HG03108 (cell line): ENCODE data around the gene CTRB2.
"Not testable (repeated sequence)": the region's sequence is repeated elsewhere in the genome, so short reads cannot be mapped to it uniquely, and the experiment has no call there.

Experiments used
- ATAC-seq: cut with Tn5 transposase; IDR thresholded peaks from one replicate; pipeline ENCODE4 v1.9.1; 2021; ENCODE audit warnings: moderate library complexity; ENCODE audit not compliant: unreplicated experiment

Gene CTRB2

GRCh38 chr16:75227361-75228142 lies 20.6 kb upstream of the CTRB2 start:
- ATAC-seq, result no peak

- ATAC-seq, result no peak
Measured at GRCh38 chr16:75226550-75227360, 19.8 kb upstream of the CTRB2 start.

GRCh38 chr16:75225678-75226515 lies 18.9 kb upstream of the CTRB2 start:
- ATAC-seq, result no peak

DNA sequence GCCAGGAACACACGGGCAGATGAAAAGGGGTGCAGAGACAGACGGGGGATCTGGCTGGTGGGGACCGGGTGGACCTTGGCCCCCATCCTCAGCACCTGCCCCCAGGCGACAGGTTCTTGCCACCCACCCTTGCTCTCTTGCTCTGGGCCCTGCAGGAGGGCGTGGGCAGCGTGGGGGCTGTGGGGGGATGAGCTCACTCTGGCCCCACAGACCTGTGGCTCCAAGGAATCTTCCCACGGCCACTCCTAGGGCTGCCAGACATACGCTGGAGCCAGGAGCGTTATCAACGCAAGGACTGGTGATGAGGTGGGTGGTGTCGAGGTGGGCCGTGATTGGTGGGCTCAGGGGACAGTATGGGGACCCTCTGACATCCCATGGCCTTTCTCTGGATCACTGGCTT lies 18.1 kb upstream of the CTRB2 start:
- ATAC-seq, result no peak

GRCh38 chr16:75224306-75225082 lies 17.5 kb upstream of the CTRB2 start:
- no peak for ATAC-seq

GRCh38 chr16:75223129-75223528 lies 16.2 kb upstream of the CTRB2 start:
- not testable (repeated sequence) for ATAC-seq

GRCh38 chr16:75222271-75222783 lies 15.4 kb upstream of the CTRB2 start:
- no peak for ATAC-seq

GRCh38 chr16:75219838-75220237 lies 12.9 kb upstream of the CTRB2 start:
- no peak for ATAC-seq

GRCh38 chr16:75219088-75219487 lies 12.1 kb upstream of the CTRB2 start:
- ATAC-seq, result no peak

DNA sequence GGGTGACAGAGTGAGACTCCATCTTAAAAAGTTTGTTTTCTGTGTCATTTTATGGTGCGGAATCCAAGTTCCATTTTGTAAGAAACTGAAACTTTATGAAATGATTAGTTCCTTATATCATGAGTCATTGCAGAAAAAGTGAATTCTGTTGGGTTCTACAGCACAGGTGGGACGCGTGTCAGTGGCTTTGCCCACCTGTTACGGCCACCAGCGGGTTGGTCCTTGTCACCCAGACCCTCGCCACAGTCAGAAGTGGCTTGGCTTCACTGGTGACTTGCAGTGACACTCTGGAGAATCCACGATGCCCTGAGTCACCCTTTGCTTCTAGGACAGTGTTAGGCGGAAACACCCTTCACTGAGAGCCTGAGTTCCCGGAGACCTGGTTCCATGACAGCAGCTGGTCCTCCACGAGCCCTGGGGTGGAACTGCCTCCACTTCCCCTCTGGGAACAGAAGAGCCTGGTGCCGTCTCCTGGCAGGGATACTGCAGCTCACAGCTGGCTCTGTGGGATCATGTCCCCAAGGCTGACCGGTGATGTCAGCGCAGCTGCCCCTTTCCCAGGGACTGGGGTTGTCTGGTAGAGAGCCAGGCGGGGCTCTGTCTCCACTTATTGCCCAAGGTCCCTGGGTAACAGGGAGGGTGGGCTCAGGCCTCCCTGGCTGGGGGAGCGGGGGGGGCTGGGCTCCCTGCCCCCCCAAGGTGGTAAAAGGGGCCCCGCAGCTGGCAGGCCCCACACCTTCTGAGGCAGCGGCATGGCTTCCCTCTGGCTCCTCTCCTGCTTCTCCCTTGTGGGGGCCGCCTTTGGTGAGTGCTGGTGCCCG lies 11.5 kb upstream of the CTRB2 start, which contains the start of gene CTRB1:
TSS of gene CTRB1 (plus strand) at position 733 of the 821 bp plus-strand sequence. CDS start at position 753, 20 bp downstream.
- no peak for ATAC-seq

DNA sequence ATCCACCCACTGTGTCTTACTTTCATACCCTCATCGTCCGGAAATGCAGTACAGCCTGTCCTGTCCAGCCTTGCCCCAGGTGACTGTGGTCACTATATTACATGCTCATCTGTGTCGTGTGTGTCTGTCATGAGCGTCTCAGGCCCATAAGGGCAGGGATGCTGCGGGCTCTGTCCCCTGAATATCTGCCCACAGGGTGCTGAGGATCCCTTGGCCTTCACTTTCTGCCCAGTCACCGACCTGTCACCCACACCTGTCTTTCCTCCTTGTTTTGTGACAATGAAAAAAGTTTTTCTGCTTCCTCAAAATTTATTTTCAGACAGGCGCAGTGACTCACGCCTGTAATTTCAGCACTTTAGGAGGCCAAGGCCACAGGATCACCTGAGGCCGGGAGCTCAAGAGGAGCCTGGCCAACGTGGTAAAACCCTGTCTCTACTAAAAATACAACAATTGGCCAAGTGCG lies 10.5 kb upstream of the CTRB2 start:
- no peak for ATAC-seq

GRCh38 chr16:75216576-75216975 lies 9.6 kb upstream of the CTRB2 start:
- ATAC-seq, result no peak

- ATAC-seq, result no peak
Measured at GRCh38 chr16:75216127-75216526, 9.2 kb upstream of the CTRB2 start.

- not testable (repeated sequence) for ATAC-seq
Measured at GRCh38 chr16:75211286-75211685, 4.3 kb upstream of the CTRB2 start.

GRCh38 chr16:75209944-75210343 lies 3.0 kb upstream of the CTRB2 start:
- ATAC-seq, result no peak

DNA sequence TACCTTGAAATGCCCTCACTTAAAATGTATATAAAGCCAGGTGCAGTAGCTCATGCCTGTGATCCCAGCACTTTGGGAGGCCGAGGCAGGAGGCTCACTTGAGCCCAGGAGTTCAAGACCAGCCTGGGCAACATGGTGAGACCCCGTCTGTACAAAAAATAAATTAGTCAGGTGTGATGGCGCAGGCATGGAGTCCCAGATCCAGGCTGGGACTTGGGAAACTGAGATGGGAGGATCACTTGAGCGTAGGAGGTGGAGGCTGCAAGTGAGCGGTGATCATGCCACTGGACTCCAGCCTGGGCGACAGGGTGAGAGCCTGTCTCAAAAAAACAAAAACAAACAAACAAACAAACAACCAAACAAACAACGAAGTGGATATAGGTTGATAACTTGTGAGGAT lies 2.6 kb upstream of the CTRB2 start:
- ATAC-seq, result not testable (repeated sequence)

DNA sequence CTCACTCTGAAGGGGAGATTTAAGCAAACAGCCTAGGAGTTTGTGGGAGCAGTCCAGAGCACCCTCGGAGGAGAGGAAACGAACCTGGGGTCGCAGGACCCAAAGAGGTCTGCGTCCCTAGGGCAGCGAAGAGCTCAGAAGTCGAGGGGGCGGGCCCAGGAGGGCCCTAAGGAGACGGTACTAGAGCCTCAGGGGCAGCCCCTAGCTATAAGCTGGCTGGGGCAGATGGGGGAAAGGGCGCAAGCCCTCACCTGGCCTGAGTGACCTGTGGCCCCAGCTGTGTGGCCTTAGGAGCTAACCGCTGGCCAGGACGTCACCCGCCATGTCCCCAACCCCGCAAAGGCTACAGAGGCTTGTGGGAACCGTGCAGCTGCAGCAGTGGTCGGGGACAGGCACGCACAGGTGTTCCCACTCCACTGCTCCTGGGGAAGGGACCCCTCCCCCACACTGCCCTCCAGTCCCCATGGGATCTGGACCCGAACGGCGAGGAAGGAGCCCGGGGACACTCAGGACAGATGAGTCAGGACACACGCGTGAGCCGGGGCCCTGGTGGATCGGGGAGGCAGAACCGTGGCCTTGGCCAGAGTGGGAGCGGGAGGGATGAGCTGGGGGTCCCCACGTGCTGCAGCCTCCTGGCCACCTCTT lies 2.0 kb upstream of the CTRB2 start:
- no peak for ATAC-seq

GRCh38 chr16:75208242-75208825 lies 1.4 kb upstream of the CTRB2 start:
- ATAC-seq, result no peak
